GM18870 (cell line): ENCODE results near the gene SHQ1.

Experiments used
- ATAC-seq: cut with Tn5 transposase; IDR thresholded peaks from one replicate; pipeline ENCODE4 v1.9.1; 2021; ENCODE audit warnings: moderate library complexity; ENCODE audit not compliant: unreplicated experiment

SHQ1 gene

DNA sequence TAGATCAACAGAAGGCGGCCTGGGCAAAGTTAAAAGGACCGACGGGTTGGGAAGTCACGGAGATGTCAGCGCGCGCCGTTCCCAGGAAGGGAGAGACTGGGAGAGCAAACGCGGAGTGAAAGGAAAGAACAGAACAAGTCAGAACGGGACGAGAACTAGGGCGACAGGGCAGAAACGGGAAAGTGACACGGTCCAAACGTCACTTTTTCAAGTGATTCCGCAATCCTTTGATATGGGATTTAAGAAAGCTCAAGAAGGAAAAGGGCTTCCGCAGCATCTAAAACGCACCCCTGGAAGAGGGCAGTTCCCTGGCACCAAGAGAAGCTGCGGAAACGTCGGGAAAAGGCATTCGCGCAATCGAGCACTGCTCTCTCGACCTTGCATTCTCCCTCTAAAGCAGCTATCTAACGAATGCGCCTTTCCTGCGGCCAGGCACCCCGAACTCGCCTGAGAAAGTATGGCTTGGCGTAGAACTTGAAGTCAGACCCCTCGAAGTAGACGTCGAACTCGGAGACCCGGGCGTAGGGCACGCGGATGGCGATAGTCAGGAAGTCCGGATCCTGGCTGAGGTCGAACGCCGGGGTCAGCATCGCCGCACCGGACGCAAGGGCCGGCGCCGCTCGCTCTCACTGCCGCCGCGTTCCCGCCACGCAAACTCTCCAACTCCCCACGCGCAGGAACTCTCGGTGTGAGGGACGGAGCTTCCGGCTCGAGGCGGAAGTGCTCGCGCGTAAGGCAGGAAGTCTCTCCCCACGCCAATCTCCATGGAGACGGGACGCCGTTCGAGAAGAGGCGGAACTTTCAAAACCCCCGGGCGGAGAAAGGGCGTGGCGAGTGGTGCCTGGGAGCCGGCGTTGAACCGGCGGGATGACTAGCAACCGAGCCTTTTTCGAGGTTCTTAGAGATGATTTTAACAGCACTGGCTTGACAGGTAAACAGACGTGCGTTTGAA is at the start of gene SHQ1:
Gene SHQ1, minus strand, starts transcription at position 695 of the 952 bp plus-strand sequence. Its CDS starts 105 bp downstream, at position 590.
- peak; percentile 76 for ATAC-seq

DNA sequence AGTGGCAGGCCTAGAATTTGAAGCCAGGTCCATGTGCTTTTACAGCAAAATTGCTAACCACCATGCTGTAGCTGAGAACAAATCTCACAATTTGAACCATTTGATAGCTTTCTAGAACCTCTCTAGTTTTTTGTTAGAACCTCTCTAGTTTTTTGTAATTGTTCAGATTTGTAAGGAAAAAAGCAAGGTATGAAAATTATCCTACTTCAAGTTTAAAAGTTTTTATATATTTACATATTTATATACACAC is 49.4 kb upstream of the SHQ1 start:
- ATAC-seq: no peak

DNA sequence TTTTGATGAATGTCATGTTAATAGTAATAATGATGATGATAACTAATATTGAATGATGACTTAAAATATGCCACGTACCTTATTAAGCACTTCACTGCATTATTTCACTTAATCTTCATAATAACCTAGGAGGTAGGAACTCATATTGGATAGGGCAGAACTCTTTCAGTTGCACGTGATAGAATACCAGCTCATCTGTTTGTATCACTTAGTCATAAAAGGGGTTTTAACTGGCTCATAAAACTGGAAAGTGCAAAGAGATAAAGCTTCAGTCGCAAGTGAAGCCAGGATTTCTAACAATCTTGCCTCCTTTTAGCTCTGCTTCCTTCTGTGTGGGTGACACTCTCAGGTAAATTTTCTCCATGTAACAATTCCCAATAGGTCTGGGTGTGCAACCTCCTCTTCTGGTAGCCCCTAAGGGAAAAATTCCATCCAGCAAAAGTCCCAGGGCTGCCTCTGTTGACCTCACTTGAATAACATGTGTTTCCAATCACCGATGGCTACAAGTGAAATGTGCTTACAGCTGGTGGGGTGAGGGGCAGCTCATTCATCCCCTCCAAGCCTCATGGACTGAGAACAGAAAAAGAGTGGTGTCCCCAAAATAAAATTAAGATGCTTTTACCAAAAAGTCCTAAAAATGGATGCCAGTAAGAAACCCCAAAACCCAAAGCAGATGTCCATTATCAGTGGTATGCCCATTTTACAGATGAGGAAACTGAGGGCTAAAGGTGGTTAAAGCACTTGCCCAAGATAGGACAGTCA is 48.9 kb upstream of the SHQ1 start:
- ATAC-seq: no peak

DNA sequence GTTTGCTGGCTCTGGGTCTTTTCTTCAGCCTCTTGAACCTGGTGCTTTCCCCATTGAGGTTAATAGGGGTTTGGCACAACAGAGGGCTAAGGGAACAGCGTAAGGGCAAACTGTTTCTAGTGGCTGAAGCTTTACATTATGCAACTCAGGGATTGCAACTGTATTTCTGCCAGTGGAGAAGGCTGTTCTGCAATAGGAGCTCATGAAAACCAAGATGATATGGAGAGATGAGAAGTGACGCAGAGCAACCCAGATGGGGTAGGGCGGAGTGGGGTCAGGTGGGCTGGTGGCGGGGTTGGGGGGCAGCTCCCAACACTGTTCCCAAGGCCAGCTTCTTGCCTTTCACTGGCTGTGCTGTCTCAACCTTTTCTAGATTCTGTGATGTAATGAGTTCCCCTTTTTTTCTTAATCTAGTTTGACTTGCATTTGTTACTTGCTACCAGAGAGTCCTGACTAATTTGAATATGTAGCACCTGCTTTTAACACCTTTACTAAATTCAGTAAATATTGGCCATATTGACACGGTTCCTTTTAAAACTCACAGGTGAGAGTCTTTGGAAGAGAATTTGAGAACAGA is 46.8 kb upstream of the SHQ1 start:
- ATAC-seq: no peak

DNA sequence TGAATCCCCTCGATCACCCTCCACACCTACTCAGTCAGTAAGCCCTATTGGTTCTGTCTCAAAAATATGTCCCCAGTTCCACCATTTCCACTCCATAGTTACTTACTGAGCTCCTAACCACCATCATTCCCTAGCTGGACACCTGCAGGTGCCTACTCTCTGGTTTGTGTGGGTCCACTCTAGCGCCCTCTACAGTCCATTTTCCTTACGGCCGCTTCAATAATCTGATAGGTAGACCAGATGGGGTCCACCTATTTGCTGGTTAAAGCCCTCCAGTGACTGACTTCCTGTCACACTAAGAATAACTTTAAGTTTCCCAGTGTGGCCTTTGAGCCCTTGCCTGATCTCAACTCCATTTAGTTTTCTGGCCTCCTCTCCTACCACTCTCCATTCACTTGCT is 44.6 kb upstream of the SHQ1 start:
- no peak for ATAC-seq

DNA sequence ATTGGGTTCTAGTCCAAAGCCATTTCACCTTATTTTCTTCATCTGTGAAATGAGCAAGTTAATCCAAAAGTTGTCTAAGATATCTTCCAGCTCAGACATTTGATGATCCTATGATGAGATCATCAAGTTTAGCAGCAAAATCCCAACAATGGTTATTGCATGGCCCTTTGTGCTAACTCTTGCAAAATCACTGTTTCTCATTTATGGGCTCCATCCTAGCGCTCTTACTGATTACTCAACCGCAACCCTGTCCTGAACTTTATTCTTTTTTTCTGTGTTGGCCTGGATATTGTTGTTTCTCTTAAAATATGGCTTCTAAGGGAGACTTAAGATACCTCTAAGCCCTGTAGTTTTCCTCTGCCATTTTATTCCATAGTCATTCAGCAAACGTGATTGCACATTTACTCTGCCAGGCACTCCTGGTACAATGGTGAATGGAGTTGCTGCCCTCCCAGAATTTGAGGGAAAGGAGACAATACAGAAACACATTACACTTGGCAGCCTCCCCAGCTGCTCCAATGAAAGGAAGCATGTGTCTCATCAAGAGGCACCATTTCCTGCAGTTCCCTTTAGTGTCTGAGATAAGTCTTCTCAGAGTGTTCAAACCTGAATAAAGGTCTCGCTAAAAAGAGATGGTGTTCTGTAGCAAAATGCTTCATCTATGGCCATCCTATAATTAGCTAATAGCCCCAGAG is 44.0 kb upstream of the SHQ1 start:
- ATAC-seq: no peak

DNA sequence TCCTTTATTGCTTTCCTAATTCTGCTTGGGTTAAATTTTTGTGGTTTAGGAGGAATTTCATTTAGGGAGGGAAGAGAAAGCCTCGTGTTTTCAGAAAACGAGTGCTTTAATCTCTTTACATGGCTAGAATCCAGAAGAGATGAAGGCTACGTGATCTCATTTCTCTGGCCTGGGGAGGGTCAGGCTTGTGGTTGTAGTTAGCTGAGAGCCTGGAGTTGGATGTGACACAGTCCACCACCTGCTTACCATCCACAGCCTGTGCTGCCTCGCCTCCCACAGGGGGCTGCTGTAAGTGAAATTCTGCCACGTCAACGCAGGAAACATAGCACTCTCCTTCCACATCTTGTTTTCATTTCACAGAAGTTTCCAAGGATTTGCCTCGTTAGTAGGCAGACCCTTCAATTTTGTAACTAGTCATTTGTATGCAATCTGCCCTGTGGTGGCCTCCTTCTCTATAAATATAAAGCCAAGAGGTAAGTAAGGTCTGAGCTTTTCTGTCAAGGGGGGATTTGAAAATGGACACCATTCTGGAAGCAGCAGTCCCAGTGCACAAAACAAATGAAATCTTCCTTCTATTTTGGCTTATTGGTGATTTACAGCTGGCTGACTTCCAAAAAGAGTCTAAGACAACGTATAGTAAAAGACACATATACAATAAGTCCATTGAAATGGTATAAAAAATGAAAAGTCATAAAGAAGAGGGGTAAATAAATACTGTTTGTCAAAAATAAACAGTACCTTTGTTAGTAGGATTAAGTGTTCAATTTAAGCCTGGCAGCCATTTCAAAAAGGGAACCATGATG is 43.0 kb upstream of the SHQ1 start:
- ATAC-seq: no peak

DNA sequence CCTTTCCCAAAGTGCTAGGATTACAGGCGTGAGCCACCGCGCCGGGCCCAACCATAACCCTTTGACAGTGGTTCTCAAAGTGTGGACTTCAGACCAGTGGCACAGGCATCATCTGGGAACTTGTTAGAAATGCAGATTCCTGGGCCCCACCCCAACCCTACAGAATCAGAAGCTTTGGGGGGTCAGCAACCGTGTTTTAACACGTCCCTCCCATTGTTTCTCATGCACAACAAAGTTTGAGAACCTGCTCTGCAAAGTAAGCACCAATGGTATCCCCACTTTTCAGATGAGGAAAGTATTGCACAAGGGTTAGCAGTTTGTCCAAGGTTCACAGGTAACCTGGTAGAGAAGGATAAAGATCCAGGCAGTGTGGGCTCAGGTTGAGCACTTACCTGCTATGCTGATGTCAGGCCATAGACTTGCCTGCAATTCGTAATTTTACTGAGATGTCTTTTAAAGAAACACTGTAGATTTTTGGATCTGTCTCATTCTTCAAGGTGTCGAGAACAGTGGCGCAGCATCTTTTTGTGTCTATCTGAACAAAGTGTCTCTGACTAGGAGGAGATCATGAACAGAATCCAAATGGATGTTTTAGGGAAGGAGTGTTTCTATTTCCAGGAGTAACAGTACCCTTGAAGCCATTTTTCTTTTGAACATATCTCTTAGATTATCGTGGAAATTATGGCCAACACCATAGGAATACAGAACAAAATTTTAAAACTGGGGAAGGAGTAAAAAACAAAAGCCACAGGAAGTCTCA is 42.1 kb upstream of the SHQ1 start:
- ATAC-seq: no peak

DNA sequence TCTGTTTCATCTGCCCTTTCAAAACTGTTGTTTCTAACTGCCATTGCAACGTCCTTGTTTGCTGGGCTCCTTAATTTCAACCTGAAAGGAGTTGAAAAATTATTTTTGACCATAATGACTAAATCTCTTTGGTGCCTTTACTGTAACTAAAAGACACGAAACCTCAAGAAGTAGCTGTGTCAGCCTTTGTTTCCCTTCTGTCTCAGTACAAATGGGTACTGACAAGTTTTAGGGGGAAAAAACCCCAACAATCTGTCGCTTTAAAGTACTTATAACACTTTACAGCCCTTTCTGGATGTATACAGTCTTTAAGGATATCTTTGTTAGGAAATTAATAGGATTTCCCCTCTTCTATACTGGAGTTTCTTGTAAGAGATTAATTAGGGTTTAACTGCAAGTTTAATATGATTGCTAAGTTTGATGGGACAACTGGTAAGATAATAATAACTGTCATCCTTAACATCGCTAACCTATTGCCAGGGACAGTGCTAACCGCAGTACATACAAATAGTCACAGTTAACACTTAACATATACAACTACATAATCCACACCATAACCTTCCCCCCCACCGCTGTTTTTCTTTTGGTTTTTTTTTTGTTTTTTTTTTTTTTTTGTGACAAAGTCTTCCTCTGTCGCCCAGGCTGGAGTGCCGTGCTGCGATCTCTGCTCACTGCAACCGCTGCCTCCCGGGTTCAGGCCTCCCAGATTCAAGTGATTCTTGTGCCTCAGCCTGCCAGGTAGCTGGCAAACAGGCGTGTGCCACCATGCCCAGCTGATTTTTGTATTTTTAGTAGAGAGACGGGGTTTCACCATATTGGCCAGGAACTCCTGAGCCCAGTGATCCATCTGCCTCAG is 41.3 kb upstream of the SHQ1 start:
- no peak for ATAC-seq

DNA sequence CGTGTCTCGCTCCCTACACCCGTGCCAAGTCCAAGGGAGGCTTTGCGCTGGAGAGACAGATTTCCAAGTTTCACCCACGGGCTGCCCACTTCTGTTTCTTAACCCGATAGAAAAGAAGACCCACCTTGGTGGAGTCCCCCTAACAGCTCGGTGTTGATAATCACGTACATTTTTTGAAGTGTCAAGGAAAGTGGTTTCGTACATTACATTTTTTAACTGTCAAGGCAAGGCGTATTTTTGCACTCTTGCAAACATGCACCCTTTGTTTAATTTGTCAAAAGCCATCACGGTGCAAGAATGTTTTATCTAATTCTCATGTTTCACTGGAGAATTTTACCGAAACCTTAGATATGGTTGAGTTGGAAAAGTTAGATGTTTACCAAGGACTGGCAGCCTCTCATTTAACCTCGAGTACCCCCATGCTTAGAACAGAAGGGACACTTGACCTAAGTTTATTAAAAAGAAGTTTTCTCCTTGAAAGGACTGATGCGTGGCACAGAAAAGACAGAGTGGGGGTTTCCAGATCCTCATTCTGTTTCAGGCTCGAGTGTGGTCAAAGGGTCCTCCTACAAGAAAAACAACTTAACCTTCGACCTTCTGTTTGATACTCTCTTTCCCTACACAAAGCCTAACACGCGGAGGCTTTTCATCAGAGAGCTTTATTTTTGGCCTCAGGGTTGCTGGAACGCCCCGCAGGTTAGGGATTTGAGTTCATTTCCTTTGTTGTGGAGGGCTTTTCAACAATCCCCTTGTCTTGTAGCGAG is 40.5 kb upstream of the SHQ1 start:
- no peak for ATAC-seq

DNA sequence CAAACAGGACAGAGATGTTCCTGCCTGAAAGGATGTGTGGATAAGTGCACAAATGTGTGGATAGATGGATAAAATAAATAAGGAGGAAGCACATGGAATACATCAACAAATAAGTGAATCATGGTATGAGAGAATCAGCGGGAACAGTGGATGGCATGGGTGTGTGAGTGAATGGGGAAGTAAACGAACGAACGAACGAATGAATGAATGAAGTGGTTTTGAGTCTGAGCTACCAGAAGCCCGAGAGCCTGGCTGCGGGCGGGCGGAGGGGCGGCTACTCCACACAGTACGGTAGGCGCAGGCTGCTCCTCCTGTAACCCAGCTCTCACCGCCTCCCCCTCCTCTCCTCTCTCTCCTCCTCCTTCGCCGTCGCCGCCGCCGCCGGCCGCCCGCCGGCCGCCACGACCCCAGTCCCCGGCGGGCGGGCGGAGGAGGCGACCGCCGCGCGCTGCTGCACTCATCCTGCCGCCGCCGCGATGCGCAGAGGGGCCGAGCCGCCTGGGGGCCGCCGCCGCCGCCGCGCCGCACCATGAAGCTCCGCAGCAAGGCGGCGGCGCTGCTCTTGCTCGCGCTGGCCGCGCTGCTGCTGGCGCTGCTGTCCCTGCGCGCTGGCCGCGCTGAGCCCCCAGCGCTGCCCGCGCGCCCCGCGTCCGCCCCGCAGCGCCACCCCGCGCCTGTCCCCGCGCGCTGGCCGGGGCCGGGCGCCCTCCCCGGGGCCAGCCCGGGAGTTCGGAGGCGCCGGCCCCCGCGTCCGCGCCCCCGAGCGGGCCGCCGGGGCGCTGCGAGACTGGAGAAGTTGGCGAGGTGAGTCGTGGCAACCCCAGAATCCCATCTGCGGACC is 39.7 kb upstream of the SHQ1 start, which contains the start of gene GXYLT2:
Gene GXYLT2, plus strand, starts transcription at position 342 of the 841 bp plus-strand sequence. Its CDS starts 188 bp downstream, at position 530.
- ATAC-seq: no peak

DNA sequence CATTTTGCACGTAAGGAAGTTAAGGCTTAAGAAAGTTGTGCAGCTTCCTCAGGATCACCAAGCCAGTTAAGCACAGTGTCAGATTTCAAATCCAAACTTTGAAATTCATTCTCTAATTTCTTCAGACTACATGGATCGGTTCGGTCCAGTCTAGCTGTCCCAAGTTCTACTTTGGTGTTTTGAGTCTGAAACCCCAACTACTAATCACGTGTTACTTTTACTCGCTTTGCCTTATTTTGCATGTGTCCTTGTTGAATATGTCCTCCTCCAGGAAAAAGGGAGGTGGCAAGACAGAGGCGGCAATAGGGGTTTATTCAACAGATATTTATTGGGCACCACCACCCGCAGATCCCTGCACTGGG is 39.1 kb upstream of the SHQ1 start:
- no peak for ATAC-seq

DNA sequence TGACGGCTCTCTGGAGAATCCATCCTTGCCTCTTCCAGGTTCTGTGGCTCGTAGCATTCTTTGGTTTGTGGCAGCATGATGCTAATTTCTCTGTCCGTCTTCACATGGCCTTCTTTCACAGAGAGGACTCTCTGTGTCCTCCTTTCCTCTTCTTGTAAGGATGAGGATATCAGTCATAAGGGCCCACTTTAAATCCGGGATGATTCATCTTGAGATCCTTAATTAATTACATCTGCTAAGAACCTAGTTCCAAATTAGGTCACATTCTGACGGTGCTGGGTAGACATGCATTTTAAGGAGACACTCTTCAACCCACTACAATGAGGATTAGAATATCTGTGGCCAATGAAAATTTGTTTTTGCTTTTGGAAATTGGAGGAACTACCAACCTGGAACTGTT is 23.9 kb upstream of the SHQ1 start:
- no peak for ATAC-seq

DNA sequence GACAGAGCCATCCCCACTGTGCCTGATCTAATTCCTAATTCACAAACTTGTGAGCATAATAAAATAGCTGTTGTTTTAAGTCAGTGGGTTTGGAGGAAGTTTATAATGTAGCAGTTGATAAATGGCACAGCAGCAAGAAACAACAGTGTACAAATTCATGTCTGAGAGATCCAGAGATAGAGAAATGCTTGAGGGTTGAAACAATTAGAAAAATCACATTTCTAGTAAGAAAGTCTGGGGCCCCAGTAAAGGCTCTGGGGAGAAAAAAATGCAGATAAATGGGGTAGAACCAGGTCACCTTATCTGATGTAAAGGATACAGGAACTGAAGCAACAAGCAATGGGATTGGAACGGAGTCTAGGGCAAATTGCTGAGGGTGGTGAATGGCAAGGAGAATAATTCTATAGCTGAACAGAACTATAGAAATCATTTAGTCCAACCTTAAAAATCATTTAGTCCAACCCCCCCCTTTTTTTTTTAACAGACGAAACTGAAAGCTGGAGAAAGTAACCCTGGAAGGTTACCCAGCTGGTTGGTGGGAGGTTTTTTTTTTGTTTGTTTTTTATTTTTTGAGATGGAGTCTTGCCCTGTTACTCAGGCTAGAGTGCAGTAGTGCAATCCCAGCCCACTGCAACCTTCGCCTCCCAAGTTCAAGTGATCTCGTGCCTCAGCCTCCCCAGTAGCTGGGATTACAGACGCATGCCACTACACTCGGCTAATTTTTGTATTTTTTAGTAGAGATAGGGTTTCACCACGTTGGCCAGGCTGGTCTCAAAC is 14.3 kb upstream of the SHQ1 start:
- ATAC-seq: no peak

DNA sequence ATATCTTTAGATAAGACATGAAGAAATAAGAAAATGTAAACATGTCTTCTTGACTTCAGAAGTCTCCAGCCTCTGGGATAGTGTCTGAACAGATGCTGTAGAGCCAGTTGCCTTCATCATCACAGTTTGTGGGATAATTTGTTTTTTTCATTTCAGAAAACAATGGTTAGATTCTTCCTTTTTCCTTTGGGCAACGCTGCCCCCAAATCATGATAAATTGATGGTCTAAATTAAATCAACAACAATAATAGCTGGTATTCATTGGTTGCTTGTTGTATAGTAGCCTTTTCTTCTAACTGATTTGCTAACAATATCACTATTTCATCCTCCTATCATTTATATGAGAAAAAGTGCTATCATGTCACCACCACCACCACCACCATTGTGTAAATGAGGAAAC is 12.6 kb upstream of the SHQ1 start:
- ATAC-seq: no peak

DNA sequence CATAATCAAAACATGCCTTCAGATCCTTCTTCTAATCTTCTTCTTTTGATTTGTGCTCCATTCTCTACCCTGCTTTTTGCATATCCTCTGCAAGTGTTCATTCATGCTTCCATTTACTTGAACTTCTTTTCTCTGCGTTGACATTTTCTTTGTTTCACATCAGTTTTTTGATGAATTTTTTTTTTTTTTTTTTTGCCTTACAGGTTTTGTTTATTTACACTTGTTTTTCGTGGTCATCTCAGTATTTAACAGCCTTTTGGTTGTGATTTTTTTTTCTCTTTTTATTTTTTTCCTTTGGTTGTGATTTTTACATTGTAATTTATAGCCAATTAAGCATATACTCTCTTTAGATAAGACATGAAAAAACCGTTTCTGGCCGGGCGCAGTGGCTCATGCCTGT is 11.8 kb upstream of the SHQ1 start:
- no peak for ATAC-seq
